ENCODE measurements around the gene FOXRED1.
"Not testable (repeated sequence)": the region's sequence is repeated elsewhere in the genome, so short reads cannot be mapped to it uniquely, and the experiment has no call there.

FOXRED1 gene

DNA sequence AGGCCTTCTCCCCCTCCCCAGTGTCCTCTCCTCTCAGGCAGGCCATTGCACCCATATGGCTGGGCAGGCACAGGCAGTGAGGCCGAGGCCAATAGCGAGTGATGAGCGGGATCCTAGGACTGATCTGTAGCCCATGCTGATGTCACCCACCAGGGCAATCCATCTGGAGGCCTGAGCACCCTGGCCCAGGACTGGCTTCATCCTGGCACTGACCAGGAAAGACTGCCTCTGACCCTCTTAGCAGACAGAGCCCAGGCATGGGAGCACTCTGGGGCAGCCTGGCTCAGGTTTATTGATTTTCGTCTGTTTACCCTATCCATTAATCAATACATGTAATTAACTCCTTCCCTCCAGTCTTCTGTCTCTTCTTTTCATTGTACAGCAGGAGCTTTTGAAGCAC lies 8.8 kb downstream of the FOXRED1 start:
- no peak for DNase-seq (ENCODE audit: low read depth)

DNA sequence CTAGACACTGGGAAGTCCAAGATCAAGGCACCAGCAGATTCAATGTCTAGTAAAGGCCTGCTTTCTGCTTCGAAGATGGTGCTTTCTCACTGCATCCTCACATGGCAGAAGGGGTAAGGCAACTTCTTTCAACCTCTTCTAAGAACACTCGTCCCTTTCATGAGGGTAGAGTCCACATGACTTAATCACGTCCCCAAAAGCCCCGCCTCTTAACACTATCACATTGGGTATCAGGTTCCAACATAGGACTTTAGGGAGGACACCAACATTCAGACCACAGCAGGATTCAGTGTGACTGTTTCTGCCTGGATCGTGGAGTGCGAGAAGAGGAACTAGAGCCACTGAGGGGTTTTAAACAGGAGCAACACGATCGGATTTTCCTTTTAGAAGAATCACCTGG lies 10.2 kb downstream of the FOXRED1 start:
- no peak for DNase-seq (ENCODE audit: low read depth)

DNA sequence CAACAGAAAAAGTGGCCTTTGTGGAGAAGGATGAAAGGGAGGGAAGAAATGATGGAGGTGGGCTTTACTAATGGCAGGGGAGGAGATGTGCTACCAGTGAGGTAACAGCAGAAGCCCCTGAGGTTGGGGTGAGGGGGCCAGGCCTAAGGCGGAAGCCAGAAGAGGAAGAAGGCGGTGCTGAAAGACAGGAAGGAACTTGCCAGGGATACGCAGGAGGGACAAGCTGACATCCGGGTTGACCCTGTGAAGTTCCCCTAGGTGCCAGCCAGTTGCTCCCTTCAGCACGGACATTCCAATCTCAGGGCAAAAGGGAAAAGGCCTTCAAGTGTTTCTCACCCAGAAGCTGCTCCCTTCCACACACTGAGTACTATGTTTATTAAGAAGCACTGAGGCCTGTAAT lies 11.6 kb downstream of the FOXRED1 start:
- no peak for DNase-seq (ENCODE audit: low read depth)

DNA sequence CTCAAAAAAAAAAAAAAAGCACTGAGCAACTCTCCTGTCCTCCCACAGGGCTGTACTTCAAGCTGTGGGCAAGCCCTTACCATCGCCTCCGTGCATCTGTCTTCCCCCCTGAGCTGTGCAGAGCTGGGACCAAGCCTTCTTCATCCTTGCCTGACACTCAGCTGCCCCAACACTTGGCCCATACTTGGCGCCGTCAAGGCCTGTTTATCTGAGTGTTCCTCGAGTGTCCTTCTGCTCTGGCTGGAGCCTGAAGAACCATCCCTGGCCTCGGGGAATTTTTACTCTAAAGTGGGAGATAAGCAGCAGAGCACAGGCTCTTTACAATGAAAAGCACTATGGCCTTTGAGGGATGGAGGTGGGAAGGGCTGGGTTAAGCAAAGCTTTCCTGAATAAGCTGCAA lies 12.3 kb downstream of the FOXRED1 start:
- no peak for DNase-seq (ENCODE audit: low read depth)

DNA sequence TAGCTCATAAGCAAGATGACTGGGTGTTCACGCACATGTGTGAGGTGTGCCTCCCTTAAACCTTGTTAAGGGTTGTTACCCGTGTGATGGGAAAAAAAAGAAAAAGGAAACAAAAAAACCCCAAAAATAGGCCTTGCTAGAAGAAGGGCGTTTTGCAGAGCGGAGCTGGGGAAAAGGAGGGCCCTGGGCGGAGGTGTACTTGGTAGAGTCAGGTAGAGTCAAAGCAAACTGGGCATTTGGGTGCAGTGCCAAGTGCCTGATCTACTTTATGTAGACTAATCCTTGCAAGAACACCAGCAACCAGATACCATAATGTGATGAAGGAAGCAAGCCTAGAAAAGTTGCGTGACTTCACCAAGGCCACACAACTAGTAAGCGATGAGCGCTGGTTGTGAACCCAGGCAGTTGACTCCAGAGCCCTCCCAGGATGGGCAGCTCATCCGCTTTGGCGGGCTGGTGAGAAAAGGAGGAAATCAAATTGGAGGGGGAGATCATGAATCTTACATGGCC lies 12.8 kb downstream of the FOXRED1 start:
- DNase-seq (ENCODE audit: low read depth), result no peak

DNA sequence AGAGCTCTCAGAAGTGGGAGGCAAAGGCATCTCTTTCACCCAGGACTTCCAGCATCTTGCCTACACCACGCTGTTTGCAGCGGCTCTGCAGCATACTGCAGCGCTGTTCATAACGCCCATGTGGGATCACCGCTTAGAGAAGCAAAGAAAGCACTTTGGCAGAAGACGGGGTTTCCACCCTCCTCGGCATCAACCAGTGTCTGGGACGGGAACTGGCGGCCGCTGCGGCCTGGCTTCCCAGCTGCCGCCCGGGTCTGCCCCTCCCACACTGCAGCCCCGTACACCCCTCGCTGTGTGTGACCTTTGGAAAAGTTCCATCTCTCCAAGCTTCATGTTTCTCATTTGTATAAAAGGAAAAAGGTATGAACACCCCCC lies 13.4 kb downstream of the FOXRED1 start:
- no peak for DNase-seq (ENCODE audit: low read depth)

DNA sequence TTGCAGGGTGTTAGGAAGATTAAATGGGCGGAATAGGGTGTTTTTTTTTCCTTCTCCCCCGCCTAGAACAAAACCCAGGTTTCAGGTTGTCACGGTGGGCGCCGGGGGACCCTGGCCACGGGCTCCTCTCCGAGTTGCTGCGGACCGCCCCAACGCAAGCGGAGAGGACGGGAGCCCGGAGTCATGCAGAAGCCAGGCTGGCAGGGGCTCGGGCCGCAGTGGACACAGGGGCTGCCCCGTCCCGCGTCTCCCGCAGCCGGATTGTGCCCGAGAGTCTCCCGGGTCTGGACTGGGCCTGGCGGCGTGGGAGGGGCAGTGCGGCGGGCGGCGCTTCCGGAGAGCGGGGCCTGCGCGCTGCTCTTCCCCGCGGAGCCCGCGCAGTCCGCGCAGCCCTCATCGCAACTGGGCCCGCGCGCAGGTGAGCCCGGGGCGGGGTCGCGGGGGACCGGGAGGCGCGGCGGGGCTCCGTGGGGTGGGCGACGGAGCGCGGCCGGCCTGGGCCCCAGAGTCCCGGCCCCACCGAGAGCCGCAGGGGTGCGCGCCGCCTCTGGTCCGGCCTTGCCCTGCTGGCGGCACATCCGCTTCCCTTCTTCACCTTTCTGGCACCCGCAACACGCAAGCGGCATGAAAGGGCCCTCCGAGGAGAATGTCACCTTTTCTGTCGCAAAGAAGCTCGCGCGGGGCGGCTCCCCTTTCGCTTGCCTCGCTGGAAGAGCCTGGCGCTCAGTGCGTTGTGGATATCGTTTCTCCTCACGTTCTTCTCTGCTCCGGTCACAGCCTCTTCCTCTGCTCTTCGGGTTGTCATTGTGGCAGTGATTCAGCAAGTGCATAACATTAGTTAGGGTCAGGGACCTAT lies 14.0 kb downstream of the FOXRED1 start, which contains the start of gene TIRAP:
Gene TIRAP (plus strand): TSS at position 358 of the 856 bp plus-strand sequence. CDS start 7,802 bp downstream, outside the sequence.
- DNase-seq (ENCODE audit: low read depth), result no peak

DNA sequence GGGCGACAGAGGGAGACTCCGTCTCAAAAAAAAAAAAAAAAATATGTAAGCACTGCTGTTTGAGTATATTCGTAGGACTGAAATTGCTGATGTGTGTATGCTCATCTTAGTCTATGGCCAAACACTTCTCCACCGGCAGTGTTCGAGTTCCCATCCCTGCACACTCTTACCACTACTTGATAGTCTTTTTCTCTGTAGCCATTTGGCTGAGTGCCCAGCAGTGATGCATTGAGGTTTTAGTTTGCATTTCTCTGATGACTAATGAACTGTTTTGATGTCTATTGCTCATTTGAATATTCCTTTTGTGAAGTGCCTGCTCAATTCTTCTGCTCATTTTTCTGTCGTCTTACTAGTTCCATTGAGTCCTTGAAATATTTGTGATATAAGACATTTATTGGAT lies 15.9 kb downstream of the FOXRED1 start:
- peak; percentile 86 for DNase-seq (ENCODE audit: low read depth)

DNA sequence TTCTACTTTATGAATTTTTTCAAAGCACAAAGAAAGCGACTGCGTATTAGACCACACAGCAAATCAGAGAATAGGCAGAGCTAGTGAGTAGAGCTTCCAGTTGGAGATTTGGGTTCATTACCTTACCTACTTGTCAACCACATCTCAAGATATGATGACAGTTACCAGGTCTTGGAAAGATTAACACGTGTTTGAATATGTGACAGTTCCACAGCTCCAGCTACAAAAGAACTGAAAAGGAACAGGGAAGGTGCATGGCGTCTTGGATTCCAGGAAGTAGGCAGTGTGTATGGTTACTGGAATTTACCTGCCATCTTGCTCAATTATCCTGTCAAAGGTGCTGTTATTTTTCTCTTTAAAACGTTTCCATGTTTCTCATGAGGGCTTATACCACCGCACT lies 19.3 kb downstream of the FOXRED1 start:
- DNase-seq (ENCODE audit: low read depth), result no peak

DNA sequence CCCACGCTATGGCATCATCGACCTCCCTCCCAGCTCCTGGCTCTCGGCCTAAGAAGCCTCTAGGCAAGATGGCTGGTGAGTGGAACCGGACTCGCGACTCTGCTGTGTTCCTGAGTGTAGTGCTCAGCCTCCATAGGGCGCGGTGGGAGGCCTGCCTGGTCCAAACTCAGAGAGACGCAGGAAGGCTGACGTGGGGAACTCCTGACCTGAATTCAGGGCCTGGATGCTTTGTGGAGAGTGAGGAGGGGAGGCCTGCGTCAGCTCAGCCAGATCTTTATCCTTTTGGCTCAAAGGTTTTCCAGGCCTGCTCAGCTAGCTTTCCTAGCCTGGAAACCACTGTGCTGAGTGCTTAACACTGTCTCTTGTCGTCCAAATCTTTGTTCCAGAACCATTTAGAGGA lies 21.9 kb downstream of the FOXRED1 start:
- no peak for DNase-seq (ENCODE audit: low read depth)

DNA sequence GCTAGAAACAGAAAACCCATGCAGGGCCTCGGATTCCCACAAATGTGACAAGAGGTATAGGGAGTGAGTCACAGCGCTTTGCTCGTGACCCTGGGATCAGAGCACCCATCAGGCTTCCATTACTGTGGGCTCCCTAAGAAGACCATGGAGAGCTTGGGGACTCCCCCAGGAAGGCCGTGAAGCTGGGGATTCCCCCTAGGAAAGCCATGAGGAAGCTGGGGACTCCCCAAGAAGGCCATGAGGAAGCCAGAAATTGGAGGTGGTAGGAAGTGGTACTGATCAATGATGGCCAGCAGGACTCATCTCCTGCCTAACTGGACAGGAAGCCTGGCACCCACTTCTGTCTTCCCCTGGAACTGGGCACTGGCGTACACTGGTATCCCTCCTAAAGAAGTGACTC lies 24.8 kb downstream of the FOXRED1 start:
- DNase-seq (ENCODE audit: low read depth), result no peak

DNA sequence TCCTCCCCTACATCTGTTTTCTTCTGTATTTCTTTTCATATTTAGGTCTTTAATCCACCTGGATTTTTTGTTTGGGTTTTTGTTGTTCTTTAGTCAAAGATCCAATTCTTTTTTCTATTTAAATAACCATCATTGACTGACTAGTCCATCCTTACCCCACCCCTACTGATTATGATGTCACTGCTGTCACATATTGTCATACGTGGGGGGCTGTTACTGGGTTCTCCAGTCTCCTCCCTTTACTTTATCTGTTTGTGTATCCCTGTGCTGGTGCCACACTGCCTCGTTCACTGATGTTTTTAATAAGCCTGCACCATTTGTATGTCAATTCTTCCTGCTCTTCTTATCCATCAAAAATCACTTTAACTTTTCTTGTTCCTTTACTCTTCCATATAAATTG lies 28.1 kb downstream of the FOXRED1 start:
- DNase-seq (ENCODE audit: low read depth), result no peak

DNA sequence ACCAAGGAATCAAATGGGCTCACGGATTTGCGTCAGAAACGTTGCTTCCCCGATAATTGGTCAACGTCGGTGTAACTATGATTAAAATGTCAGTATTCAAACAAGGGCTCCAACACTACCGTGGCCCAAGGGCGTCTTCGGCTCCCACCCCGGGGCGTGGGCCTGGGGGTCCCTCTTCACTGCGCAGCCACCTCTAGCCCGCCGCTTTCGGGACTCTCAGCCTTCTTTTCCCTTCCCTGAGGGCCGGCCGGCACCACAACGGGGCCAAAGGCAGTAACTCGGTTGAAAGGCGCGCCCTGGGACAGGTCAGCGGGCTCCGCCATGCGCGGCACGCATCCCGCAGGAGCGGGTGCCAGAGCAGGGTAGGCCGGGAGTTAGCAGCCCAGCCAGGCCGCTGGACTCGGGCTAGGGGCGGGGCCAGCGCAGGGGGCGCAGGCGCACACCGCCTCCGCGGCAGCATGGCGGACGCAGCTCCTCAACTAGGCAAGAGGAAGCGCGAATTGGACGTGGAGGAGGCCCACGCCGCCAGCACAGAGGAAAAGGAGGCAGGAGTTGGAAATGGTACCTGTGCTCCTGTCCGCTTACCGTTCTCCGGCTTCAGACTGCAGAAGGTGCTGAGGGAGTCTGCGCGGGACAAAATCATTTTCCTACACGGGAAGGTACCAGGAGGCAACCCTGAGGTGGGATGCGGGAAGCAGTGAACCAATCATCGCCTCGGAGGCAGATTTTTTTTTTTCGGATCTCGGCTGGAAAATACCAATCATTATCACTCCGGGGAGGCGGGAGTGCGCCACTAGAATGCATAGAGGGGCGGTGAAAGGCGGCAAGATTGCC lies 34.9 kb downstream of the FOXRED1 start, which contains the start of gene DCPS:
Gene DCPS (plus strand): TSS at position 438 of the 834 bp plus-strand sequence. CDS start 21 bp downstream, at position 459.
- DNase-seq (ENCODE audit: low read depth), result no peak

DNA sequence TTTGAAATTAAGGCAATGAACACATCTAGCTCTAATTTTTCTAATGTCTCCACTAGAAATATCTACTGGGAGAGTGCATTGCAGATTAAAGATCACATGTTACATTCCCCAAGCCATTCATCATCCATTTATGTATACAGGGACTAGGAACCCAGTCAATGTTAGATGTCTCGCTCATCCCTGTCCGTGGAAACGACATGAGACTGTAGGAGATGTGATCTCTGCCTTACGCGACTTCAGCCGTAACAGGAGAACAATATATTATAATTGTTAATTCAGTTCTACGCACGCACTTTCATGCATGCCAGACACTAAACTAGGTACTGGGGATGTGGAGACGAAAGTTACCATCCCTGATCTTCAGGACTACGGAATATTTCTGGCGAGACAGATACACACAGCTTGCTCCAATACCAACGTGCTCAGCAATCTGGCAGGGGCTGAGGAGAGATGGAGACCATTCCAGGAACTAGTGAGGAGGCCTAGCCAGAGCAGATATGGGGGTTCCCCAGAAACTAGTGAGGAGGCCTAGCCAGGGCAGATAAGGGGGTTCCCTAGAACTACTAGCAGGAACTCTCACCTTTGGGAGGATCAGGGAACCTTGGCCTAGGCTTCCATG lies 35.6 kb downstream of the FOXRED1 start:
- DNase-seq (ENCODE audit: low read depth), result no peak

DNA sequence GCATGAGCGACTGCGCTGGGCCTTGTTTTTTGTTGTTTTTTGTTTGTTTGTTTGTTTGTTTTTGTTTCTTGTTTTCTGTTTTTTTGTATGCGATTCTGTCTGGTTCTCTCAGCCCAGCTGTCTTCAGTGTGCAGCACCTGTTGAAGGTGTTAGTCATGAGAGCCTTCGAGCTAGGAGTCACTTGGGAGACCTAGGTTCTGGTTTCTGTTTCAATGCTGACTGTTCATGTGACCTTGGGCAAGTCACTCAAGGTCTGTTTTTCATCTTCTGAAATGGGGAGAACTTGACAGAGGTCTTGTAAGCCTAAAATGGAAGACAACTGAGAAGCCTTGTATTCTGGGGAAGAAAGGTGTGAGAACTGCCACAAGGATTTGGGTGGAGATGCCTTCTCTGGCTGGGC lies 36.7 kb downstream of the FOXRED1 start:
- DNase-seq (ENCODE audit: low read depth), result no peak

DNA sequence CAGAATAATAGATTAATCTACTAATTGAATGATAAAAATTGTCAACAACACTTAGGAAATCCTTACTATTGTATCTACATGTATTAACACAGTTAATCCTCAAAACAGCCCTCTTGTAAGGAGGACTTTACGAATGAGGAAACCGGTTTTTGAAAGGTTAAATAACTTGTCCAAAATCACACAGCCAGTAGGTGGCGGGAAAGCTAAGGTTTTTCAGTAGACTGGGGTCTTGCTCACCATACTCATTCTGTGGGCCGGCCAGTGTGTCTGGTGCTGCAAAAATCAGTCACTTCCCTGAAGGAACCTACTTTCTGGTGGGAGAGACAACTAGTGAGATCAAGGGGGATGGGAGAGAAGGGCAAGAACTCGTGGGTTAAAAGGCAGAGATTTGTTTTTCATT lies 38.8 kb downstream of the FOXRED1 start:
- no peak for DNase-seq (ENCODE audit: low read depth)

DNA sequence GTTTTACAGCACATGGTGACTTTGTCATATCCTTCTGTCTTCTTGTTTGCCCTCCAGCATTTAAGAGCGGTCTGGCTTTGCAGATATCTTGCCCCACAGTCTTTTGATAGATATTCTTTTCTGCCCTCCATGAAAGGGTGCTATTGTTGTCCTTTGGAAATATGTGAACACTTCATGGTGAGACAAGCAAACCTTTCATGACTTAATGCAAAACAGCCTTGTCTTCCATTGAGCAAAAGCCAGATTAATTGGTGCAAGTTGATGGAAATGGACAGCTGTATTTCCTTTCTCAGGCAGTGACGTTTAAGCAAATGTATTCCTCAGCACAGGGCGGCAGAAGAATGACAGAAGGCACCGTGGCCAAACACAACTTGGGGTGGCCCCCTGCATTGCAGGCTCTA lies 39.3 kb downstream of the FOXRED1 start:
- no peak for DNase-seq (ENCODE audit: low read depth)

DNA sequence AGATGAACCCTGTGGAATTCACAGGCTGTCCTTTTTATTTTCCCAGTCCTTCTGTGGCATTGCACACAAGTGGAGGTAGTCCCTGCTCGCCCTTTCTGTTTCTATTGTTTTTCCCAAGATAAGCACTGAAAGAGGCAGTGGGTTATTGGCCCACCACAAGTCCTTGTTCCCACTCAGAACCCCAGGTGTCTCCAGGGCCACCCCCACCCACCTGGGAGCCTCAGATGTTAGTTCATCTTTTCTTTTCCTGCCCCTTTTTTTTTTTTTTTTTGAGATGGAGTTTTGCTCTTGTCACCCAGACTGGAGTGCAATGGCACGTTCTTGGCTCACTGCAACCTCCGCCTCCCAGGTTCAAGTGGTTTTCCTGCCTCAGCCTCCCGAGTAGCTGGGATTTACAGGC lies 39.8 kb downstream of the FOXRED1 start:
- not testable (repeated sequence) for DNase-seq (ENCODE audit: low read depth)

DNA sequence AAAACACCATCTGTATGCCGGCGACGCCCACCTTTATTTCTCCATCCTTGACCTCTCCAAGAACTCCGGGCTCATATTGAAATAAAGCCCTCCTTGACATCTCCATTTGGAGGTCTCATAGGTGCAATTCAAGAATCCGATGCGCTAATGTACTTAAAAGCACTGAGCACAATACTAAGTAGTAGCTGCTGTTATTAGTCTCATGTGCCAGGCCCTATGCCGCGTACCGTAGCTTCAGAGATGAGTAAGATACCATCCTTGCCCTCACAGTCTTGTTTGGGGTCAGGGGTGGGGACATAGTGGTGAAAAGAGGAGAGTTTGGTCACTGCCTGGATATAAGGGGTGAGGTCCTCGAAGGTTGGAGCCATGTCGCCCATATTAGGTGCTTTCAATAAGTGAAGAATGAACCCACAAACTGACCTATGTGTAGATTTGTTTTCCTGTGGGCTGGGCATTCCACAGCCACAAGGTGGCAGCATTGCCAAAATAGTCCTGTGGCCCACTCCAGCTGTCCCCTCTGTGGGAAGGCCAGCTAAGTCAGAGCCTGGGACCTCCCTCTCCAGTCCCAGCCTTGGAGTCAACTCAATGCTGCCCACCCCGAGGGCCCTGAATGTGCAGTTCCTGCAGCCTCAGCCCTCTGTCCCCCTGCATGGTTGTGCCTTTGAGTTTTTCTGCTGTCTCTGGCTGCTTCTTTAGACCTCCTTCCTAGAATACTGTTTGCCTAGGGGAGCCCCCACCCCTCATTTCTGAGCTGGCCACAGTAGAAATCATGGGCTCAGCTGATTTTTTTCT lies 41.4 kb downstream of the FOXRED1 start:
- no peak for DNase-seq (ENCODE audit: low read depth)

DNA sequence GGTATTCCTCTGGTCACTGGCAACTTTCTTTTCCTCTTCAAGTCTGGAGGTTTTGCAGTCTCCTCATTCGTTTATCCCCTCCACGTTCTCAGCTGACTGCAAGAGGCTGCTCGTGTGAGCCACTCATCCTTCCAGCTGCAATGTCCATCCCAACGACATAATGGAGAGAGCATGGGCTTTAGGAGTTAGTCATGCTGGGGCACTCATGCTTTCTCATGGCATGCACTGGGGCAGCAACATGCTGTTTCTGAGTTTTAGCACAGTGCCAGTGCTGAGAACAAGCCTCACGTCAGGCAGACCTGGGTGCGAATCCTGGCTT lies 42.0 kb downstream of the FOXRED1 start:
- DNase-seq (ENCODE audit: low read depth), result no peak

DNA sequence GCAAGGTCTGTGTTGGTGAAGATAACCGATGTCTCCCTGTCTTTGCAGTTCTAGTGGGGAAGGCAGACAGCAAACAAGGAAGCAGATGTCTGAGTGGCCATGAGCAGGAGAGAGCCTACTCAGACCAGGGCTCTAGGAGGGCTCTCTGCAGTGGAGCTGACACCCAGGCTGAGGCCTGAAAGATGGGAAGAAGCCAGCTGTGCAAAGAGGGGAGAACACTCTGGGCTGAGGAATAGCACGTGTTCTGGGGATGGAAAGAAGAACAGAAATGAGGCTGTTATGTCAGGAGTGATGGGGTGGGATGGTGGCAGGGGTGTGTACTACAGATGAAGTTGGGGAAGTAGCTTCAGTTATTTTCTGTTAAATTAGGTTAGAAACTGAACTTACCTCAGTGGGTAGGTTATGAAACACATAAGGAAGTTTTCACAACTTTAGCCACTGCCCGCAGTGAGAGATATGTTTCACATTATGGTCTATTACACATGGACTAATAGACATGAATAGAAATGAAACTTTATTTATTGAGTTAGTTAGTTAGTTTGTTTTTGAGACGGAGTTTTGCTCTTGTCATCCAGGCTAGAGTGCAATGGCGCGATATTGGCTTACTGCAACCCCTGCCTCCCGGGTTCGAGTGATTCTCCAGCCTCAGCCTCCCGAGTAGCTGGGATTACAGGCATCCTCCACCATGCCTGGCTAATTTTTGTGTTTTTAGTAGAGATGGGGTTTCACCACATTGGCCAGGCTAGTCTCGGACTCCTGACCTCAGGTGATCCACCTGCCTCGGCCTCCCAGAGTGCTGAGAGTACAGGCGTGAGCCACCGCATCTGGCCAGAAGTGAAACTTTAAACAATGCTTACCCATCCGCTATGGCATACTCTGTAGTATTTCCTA lies 42.7 kb downstream of the FOXRED1 start:
- DNase-seq (ENCODE audit: low read depth), result no peak
